Measurements from ENCODE around the gene HSPG2. TPM values are rescaled to one million over a fixed set of nuclear protein-coding genes. Genes with fewer than 3 reads are reported as not detected.

HSPG2 gene
- total and polyA plus RNA-seq, 2 experiments from 2014 or later = 62.3 to 193 TPM

- Histone ChIP-seq H3K27me3 (no peaks in the 10 kb centered on the region), H3K9me3 (ENCODE audit: low read depth) (no peaks in the 10 kb centered on the region), H3K4me3 (no peak overlapping the region), H3K4me1 (ENCODE audit: low read depth) (no peaks in the 10 kb centered on the region), H3K27ac (no peak overlapping the region), H3K36me3 (peaks cover 45% of the 10 kb centered on the region)
- DNase-seq (ENCODE audit: low read depth in 1 of 2, low spot score in 1 of 2) = no peak
- TF ChIP-seq, protein P1, sequence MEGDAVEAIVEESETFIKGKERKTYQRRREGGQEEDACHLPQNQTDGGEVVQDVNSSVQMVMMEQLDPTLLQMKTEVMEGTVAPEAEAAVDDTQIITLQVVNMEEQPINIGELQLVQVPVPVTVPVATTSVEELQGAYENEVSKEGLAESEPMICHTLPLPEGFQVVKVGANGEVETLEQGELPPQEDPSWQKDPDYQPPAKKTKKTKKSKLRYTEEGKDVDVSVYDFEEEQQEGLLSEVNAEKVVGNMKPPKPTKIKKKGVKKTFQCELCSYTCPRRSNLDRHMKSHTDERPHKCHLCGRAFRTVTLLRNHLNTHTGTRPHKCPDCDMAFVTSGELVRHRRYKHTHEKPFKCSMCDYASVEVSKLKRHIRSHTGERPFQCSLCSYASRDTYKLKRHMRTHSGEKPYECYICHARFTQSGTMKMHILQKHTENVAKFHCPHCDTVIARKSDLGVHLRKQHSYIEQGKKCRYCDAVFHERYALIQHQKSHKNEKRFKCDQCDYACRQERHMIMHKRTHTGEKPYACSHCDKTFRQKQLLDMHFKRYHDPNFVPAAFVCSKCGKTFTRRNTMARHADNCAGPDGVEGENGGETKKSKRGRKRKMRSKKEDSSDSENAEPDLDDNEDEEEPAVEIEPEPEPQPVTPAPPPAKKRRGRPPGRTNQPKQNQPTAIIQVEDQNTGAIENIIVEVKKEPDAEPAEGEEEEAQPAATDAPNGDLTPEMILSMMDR (IDR thresholded peaks at IDR 0.05; ENCODE audit: low read depth, low read length) = no peak
Observed at GRCh38 chr1:21845646-21846641, 91.2 kb downstream of the HSPG2 start.

GRCh38 chr1:21843996-21844395 lies 93.1 kb downstream of the HSPG2 start:
- TF ChIP-seq, protein P1 (IDR thresholded peaks at IDR 0.05; ENCODE audit: low read depth, low read length) = no peak
- H3K4me3 ChIP-seq = no peak overlapping the region
- peaks cover 35% of the 10 kb centered on the region for H3K36me3 ChIP-seq
- DNase-seq (ENCODE audit: low read depth in 1 of 2, low spot score in 1 of 2) = no peak
- H3K27me3 ChIP-seq = no peaks in the 10 kb centered on the region
- H3K27ac ChIP-seq = no peak overlapping the region
- H3K9me3 ChIP-seq (ENCODE audit: low read depth) = no peaks in the 10 kb centered on the region
- no peaks in the 10 kb centered on the region for H3K4me1 ChIP-seq (ENCODE audit: low read depth)

DNA sequence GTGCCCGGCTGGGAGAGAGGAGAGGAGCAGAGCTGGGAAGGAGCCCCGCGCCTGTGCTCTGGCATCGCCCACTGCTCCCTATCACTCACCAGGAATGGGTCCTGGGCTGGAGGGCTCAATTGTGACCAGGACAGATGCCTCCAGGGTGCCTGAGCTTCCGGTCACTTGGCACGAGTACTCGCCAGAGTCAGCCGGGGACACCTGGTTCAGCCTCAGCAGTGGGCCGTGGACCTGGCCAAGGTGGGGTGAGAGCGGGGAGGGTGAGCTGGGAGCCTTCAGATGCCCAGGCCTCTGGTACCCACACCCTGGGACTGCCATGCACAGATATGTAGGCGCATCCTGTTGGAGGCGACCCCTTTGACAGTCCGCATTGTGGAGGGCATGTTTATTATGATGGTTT lies 93.9 kb downstream of the HSPG2 start:
- TF ChIP-seq, protein P1 (IDR thresholded peaks at IDR 0.05; ENCODE audit: low read depth, low read length) = no peak
- H3K36me3 ChIP-seq = peaks cover 30% of the 10 kb centered on the region

DNA sequence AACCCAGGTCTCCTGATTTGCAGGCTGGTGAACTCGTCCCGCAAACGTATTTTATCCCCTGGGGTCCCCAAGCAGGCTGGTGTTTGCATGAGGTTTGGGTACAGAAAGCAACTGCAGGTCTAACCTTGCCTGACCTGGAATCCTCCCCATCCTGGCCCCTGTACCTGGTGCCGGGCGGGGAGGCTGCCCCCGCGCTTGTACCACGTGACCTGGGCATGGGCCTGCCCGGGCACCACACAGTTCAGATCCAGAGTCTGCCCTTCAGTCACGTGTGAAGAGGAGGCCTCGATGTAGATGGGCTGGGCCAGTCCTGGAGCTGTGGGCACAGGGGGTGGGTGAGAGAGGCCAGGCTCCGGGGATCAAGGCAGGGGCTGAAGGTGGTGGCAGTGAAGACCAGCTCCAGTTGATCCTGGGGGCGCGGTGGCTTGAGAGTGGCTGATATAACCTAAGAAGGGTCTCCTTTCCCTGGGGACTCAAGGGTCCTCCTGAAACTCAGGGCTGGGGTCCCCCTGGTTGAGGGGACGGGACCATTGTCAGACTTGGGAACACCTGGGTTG lies 94.4 kb downstream of the HSPG2 start:
- no peak overlapping the region for H3K27ac ChIP-seq
- H3K4me3 ChIP-seq = no peak overlapping the region
- TF ChIP-seq, protein P1 (IDR thresholded peaks at IDR 0.05; ENCODE audit: low read depth, low read length) = no peak
- no peaks in the 10 kb centered on the region for H3K9me3 ChIP-seq (ENCODE audit: low read depth)
- no peak for DNase-seq (ENCODE audit: low read depth in 1 of 2, low spot score in 1 of 2)
- peaks cover 28% of the 10 kb centered on the region for H3K36me3 ChIP-seq
- no peaks in the 10 kb centered on the region for H3K4me1 ChIP-seq (ENCODE audit: low read depth)
- no peaks in the 10 kb centered on the region for H3K27me3 ChIP-seq

More for the DNA sequence above, 93.9 kb downstream of the HSPG2 start:
- Histone ChIP-seq H3K27ac (no peak overlapping the region), H3K4me1 (ENCODE audit: low read depth) (no peaks in the 10 kb centered on the region), H3K9me3 (ENCODE audit: low read depth) (no peaks in the 10 kb centered on the region), H3K27me3 (no peaks in the 10 kb centered on the region), H3K4me3 (no peak overlapping the region)
- DNase-seq (ENCODE audit: low read depth in 1 of 2, low spot score in 1 of 2) = no peak

- Histone ChIP-seq H3K27ac (no peak overlapping the region), H3K4me3 (no peak overlapping the region), H3K36me3 (peaks cover 33% of the 10 kb centered on the region), H3K27me3 (no peaks in the 10 kb centered on the region), H3K9me3 (ENCODE audit: low read depth) (no peaks in the 10 kb centered on the region), H3K4me1 (ENCODE audit: low read depth) (no peaks in the 10 kb centered on the region)
- TF ChIP-seq, protein P1 (IDR thresholded peaks at IDR 0.05; ENCODE audit: low read depth, low read length) = no peak
- DNase-seq (ENCODE audit: low read depth in 1 of 2, low spot score in 1 of 2) = no peak
Observed at GRCh38 chr1:21841852-21842466, 95.2 kb downstream of the HSPG2 start.

Measured in cardiac muscle cell (in vitro differentiated cells and primary cell).